Activated naive CD4-positive, alpha-beta T cell treated with anti-CD3 and anti-CD28 coated beads for 36 hours (primary cell): ENCODE measurements around the gene TMEM151B. TPM values are rescaled to one million over a fixed set of nuclear protein-coding genes. Genes with fewer than 3 reads are reported as not detected.

Source experiments
- CTCF ChIA-PET: fragments of 350-600 bp; sonication (Branson Sonifier 250); formaldehyde crosslinking; loops from one replicate; lab custom pipeline; 2021; ENCODE audit warnings: antibody characterized with exemption; lab: Charles Lee
- DNase-seq: peaks from one replicate; pipeline ENCODE4 v3.0.0-alpha.2; 2020
- H3K27ac Mint-ChIP-seq: one replicate; pipeline ENCODE4 v1.8.0; 2021; ENCODE audit warnings: mild to moderate bottlenecking, mixed read lengths
- H3K27me3 Mint-ChIP-seq: one replicate; pipeline ENCODE4 v1.8.0; 2021; ENCODE audit warnings: low read depth, mixed read lengths
- H3K36me3 Mint-ChIP-seq: one replicate; pipeline ENCODE4 v1.8.0; 2021; ENCODE audit warnings: low read depth, mixed read lengths
- H3K4me1 Mint-ChIP-seq: one replicate; pipeline ENCODE4 v1.8.0; 2021; ENCODE audit warnings: low read depth, mixed read lengths
- H3K4me3 Mint-ChIP-seq: one replicate; pipeline ENCODE4 v1.8.0; 2021; ENCODE audit warnings: mild to moderate bottlenecking, moderate library complexity, mixed read lengths
- H3K9me3 Mint-ChIP-seq: one replicate; pipeline ENCODE4 v1.8.0; 2021; ENCODE audit warnings: mixed read lengths
- intact Hi-C: fragments of 100-400 bp; cut with micrococcal nuclease; formaldehyde crosslinking; loops from one replicate; pipeline ENCODE4 v1.15.1; 2023
- total RNA-seq, 2 experiments: library from RNA; stranded (reverse); gene quantifications; one replicate each; pipeline ENCODE4 v1.2.3, GENCODE V29; 2021

Gene TMEM151B
- not detected for total RNA-seq

GRCh38 chr6:44269921-44270525 is at the start of gene TMEM151B:
Gene TMEM151B, plus strand, starts transcription at chr6:44270450. Its CDS starts 293 bp downstream, at chr6:44270743.
- CTCF ChIA-PET: interaction anchor here (1.1 to 5.0 kb wide), 5 partner anchors 27 to 102 kb away, joined by 3 to 164 read pairs (median 41); partner anchors contain the start of gene AARS2
- H3K4me1 Mint-ChIP-seq: peaks cover 32% of the 10 kb centered on the region
- H3K27me3 Mint-ChIP-seq: peaks cover 48% of the 10 kb centered on the region
- H3K27ac Mint-ChIP-seq: no peak within 1 kb of the TSS
- no peaks in the 10 kb centered on the region for H3K36me3 Mint-ChIP-seq
- no peaks in the 10 kb centered on the region for H3K9me3 Mint-ChIP-seq
- intact Hi-C loops: loop anchor here (2.0 kb wide), 1 partner anchor 27 kb away; no protein-coding TSS in a partner anchor
- peak within 1 kb of the TSS; percentile 52 for H3K4me3 Mint-ChIP-seq
- DNase-seq: no peak

DNA sequence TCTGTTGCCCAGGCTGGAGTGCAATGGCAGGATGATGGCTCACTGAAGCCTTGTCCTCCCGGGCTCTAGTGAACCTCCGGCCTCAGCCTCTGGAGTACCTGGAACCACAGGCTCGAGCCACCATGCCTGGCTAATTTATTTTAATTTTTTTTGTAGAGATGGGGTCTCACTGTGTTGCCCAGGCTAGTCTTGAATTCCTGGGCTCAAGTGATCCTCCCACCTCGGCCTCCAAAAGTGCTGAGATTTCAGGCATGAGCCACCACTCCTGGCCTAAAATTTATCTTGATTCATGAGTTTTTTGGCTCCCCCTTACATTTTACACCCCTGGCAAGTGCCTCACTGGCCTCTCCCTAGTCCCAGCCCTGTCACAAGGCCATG is 49.3 kb upstream of the TMEM151B start:
- Mint-ChIP-seq H3K4me3 (no peak overlapping the region), H3K4me1 (peaks cover 45% of the 10 kb centered on the region)

GRCh38 chr6:44221291-44221960 is 48.8 kb upstream of the TMEM151B start:
- peaks cover 49% of the 10 kb centered on the region for H3K4me1 Mint-ChIP-seq
- no peak overlapping the region for H3K4me3 Mint-ChIP-seq
- intact Hi-C loops: loop anchor here (1.0 to 5.0 kb wide), 6 partner anchors 16 to 117 kb away; partner anchors contain the start of genes AARS2, NFKBIE and SLC35B2

More for the DNA sequence above, 49.3 kb upstream of the TMEM151B start:
- Mint-ChIP-seq H3K9me3 (no peaks in the 10 kb centered on the region), H3K27me3 (peaks cover 2% of the 10 kb centered on the region), H3K36me3 (peaks cover 3% of the 10 kb centered on the region), H3K27ac (peak overlapping the region; percentile 21)
- CTCF ChIA-PET: interaction anchor here (0.6 to 5.9 kb wide), 7 partner anchors 9 to 118 kb away, joined by 3 to 77 read pairs (median 5); partner anchors contain the start of genes MRPL14 and TMEM63B
- intact Hi-C loops: loop anchor here (1.0 to 5.0 kb wide), 6 partner anchors 16 to 117 kb away; partner anchors contain the start of genes AARS2, NFKBIE and SLC35B2
- DNase-seq: no peak

DNA sequence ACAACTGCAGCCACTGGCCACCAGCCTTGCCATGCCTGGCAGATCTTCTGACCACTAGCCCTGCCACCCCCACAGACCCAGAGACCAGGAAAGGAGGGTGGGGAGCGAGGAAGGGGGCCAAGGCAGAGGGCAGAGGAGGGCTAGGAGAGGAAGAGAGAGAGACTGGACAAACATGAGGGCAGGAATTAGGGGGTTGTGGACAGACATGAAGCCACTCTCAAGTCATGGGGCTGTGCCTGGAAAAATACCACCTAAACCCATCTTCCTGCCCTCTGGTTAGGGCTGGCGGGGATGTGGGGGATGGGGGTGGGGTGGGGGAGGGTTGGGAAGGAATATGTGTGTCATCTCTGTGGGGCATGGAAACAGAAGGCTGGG is 48.3 kb upstream of the TMEM151B start:
- H3K4me3 Mint-ChIP-seq: no peak overlapping the region
- peaks cover 7% of the 10 kb centered on the region for H3K36me3 Mint-ChIP-seq
- peaks cover 53% of the 10 kb centered on the region for H3K4me1 Mint-ChIP-seq
- H3K9me3 Mint-ChIP-seq: no peaks in the 10 kb centered on the region
- DNase-seq: no peak
- H3K27me3 Mint-ChIP-seq: peaks cover 2% of the 10 kb centered on the region
- intact Hi-C loops: loop anchor here (1.0 to 5.0 kb wide), 7 partner anchors 15 to 165 kb away; partner anchors contain the start of genes AARS2, CDC5L, NFKBIE and SLC35B2
- no peak overlapping the region for H3K27ac Mint-ChIP-seq
- CTCF ChIA-PET: interaction anchor here (1.0 to 5.9 kb wide), 6 partner anchors 10 to 94 kb away, joined by 3 to 77 read pairs (median 4); partner anchors contain the start of genes MRPL14 and TMEM63B

More at GRCh38 chr6:44221291-44221960, 48.8 kb upstream of the TMEM151B start:
- Mint-ChIP-seq H3K27ac (peak overlapping the region; percentile 21), H3K36me3 (peaks cover 5% of the 10 kb centered on the region), H3K9me3 (no peaks in the 10 kb centered on the region), H3K27me3 (peaks cover 2% of the 10 kb centered on the region)
- CTCF ChIA-PET: interaction anchor here (1.0 to 5.9 kb wide), 6 partner anchors 9 to 94 kb away, joined by 3 to 77 read pairs (median 4); partner anchors contain the start of genes MRPL14 and TMEM63B
- peak; percentile 86 for DNase-seq

DNA sequence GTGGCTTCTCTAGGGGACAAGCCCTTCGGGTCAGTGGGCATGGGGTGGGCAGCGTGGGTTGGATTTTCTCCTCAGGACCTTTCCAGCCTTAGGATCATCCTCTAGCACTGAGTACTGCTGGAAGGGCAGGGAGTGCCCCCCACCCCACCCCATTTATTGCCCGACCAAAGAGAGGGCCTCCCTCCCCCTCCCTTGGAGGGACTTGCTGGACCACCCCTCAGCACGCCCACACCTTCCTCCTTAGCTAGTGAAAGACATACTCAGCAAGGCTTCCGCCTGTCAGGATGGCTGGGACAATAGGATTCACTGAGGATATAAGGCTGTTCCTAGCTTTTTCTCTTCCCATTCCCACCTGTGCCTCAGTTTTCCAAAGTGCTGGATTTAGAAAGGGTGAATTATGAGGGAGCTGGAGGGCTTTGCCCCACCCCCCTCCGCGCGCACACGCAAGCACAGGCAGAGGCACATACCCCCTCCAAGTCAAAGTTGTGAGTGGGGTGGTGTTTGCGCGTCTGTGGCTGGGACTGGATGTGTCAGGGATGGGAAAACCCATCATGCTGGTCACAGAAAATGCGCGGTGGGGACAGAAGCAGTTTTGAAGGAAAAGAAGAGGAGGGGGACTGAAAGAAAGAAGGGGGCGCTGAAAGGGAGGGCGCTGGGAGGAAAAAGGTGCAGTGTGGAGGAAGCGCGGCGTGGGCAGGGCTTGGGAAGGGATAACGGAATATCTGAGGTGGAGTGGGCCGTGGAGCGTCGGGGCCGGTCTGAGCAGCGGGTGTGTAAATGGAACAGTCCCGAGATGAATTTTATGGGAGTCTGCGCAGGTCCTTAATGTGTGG is 47.5 kb upstream of the TMEM151B start:
- intact Hi-C loops: loop anchor here (1.0 to 5.0 kb wide), 5 partner anchors 25 to 164 kb away; partner anchors contain the start of genes AARS2, CDC5L and HSP90AB1
- H3K4me1 Mint-ChIP-seq: peaks cover 53% of the 10 kb centered on the region
- peaks cover 9% of the 10 kb centered on the region for H3K36me3 Mint-ChIP-seq
- CTCF ChIA-PET: interaction anchor here (0.6 to 5.9 kb wide), 6 partner anchors 13 to 91 kb away, joined by 3 to 77 read pairs (median 4); no protein-coding TSS in a partner anchor
- H3K27ac Mint-ChIP-seq: no peak overlapping the region
- DNase-seq: peak; percentile 31
- H3K9me3 Mint-ChIP-seq: no peaks in the 10 kb centered on the region
- H3K4me3 Mint-ChIP-seq: peak overlapping the region; percentile 85
- H3K27me3 Mint-ChIP-seq: peaks cover 2% of the 10 kb centered on the region

GRCh38 chr6:44223319-44224028 is 46.8 kb upstream of the TMEM151B start, which contains the start of gene SLC29A1:
Gene SLC29A1, plus strand, starts transcription at chr6:44223595. Its CDS starts 3,719 bp downstream, at chr6:44227314.
- Mint-ChIP-seq H3K9me3 (no peaks in the 10 kb centered on the region), H3K36me3 (peaks cover 14% of the 10 kb centered on the region), H3K4me1 (peaks cover 51% of the 10 kb centered on the region), H3K27ac (peak within 1 kb of the TSS; percentile 31), H3K27me3 (peaks cover 2% of the 10 kb centered on the region), H3K4me3 (peak within 1 kb of the TSS; percentile 85)
- CTCF ChIA-PET: interaction anchor here (0.6 to 5.9 kb wide), 10 partner anchors 12 to 116 kb away, joined by 3 to 77 read pairs (median 4); partner anchors contain the start of genes AARS2 and SLC35B2
- peak; percentile 87 for DNase-seq
- intact Hi-C loops: loop anchor here (1.0 to 5.0 kb wide), 5 partner anchors 24 to 163 kb away; partner anchors contain the start of genes AARS2, CDC5L and HSP90AB1

- Mint-ChIP-seq H3K36me3 (peaks cover 19% of the 10 kb centered on the region), H3K4me1 (peaks cover 46% of the 10 kb centered on the region), H3K27ac (peak overlapping the region; percentile 31), H3K9me3 (no peaks in the 10 kb centered on the region), H3K27me3 (no peaks in the 10 kb centered on the region), H3K4me3 (peak overlapping the region; percentile 85)
- intact Hi-C loops: loop anchor here (5.0 kb wide), 2 partner anchors 52 to 88 kb away; partner anchors contain the start of gene AARS2
- CTCF ChIA-PET: interaction anchor here (0.5 to 5.9 kb wide), 14 partner anchors 9 to 115 kb away, joined by 3 to 77 read pairs (median 4); partner anchors contain the start of genes AARS2 and SLC35B2
- peak; percentile 50 for DNase-seq
Measured at GRCh38 chr6:44224029-44224964, 46.0 kb upstream of the TMEM151B start.

GRCh38 chr6:44224965-44225305 is 45.3 kb upstream of the TMEM151B start:
- peak overlapping the region; percentile 85 for H3K4me3 Mint-ChIP-seq
- intact Hi-C loops: loop anchor here (5.0 kb wide), 2 partner anchors 53 to 87 kb away; partner anchors contain the start of gene AARS2
- H3K4me1 Mint-ChIP-seq: peaks cover 44% of the 10 kb centered on the region
- no peaks in the 10 kb centered on the region for H3K9me3 Mint-ChIP-seq
- no peak overlapping the region for H3K27ac Mint-ChIP-seq
- DNase-seq: no peak
- H3K36me3 Mint-ChIP-seq: peaks cover 24% of the 10 kb centered on the region
- H3K27me3 Mint-ChIP-seq: no peaks in the 10 kb centered on the region
- CTCF ChIA-PET: interaction anchor here (0.5 to 5.9 kb wide), 10 partner anchors 9 to 114 kb away, joined by 3 to 77 read pairs (median 5); partner anchors contain the start of gene SLC35B2

DNA sequence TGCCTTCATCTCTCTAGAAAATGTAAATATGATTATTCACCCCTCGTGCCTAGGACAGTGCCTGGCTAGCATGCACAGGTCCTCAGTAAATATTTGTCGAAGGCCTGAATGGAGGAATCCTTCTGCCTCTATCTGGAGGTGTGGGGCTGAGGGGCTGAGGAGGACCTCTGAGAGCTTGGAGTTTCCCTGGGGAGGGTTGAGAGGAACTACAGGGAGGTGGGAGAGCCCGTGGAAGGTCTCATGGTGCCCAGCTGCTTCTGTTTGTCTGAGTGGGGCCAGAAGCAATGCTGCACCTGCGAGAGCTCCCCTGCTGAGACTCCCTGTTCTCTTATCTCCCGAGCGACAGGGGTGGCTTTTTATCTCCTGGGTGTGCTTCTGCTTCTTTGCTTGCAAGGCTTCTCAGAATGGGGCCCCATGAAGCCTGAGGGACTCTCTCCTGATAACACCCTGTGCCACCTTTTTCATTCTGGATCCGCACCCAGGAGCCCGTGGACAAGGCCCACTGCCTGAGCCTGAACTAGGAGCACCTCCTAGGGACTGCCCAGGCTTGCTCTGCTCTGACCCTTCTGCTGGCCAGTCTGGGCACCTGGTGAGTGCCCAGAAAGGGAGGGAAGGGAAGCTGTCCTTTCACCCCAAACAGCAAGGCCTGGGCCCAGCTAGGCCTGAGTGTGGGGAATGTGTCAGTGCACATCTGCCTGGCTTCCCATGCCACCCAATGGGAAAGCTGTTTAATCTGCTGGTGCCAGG is 44.5 kb upstream of the TMEM151B start:
- CTCF ChIA-PET: interaction anchor here (1.7 to 5.9 kb wide), 3 partner anchors 10 to 53 kb away, joined by 9 to 77 read pairs (median 10); no protein-coding TSS in a partner anchor
- intact Hi-C loops: no loop called here
- Mint-ChIP-seq H3K27me3 (no peaks in the 10 kb centered on the region), H3K27ac (no peak overlapping the region), H3K9me3 (no peaks in the 10 kb centered on the region), H3K4me1 (peaks cover 41% of the 10 kb centered on the region), H3K4me3 (peak overlapping the region; percentile 39), H3K36me3 (peaks cover 28% of the 10 kb centered on the region)
- DNase-seq: no peak
